HG02840 (cell line): ENCODE data around the gene CNPPD1.
A peak's percentile ranks its signal among the peaks of the same experiment; 100 is the strongest.

ENCODE experiments used
- ATAC-seq: cut with Tn5 transposase; IDR thresholded peaks from one replicate; pipeline ENCODE4 v1.9.1; 2021; ENCODE audit warnings: mild to moderate bottlenecking, moderate library complexity, moderate number of reproducible peaks; ENCODE audit not compliant: unreplicated experiment, low FRiP score

The CNPPD1 gene

DNA sequence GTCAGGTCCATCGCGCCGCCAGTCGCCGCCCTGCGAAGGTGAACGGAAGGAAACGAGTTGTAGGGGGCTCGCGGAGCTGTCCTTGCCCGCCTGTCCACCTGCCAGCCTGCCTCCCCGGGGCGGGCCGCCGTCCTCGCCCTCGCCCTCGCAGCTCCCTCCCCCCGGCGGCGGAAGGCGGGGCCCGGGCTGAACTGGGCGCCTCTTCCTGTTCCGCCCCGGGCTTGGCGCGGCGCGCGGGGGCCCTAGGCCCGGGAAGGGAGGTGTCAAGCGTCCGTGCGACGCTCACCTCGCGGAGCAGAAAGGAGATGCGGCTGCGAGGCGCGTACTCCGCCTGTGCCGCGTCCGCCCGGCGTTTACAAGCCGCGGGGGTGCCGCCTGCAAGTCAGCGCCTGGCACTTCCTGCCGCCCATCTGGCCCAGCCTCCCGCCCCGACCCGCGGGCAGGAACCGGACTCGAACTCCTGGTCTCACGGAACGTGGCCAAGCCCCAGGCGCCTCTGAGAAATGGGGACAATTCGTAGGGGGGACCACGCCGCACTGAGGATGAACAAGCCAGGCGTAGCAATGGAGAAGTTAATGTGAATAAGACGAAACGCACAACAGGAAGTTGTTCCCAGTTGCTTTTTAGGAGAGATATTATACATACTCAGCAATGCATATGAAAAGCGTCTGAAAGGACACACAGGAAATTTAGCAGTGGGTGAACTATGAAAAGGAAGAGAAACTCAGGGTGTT lies at the start of gene CNPPD1:
TSS of gene CNPPD1 (minus strand) at position 108 of the 734 bp plus-strand sequence. CDS start at position 11, 97 bp downstream.
- ATAC-seq = peak; percentile 53

GRCh38 chr2:219225350-219225749 lies 48.6 kb upstream of the CNPPD1 start:
- ATAC-seq = no peak

- ATAC-seq = no peak
Measured at GRCh38 chr2:219223831-219224610, 47.3 kb upstream of the CNPPD1 start.

DNA sequence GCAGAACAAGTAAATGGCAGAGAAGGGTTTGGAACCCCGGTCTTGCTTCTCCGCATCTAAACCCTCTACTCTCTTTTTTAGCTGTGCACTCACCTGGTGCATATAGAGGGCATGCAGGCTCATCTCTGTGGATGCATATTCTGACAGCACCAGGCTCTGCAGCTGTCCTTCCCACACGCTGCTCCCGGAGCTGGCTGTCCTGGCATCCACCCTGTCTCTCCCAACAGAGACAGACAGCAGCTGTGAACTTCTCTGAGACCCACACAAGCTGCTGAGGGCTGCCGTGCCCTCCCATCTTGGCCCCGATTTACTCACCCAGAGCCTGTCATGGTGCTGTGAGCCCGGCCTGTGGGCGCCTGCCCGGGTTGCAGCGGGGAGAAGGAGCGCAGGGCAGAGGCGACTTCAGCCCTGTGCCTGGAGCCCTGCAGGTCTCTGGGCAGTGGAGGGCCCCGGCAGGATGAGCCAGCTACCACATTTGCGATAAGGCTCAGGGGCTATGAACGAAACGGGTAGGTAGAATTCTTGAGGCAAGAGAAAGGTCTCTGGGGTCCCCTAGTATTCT lies 45.3 kb upstream of the CNPPD1 start:
- ATAC-seq = no peak

DNA sequence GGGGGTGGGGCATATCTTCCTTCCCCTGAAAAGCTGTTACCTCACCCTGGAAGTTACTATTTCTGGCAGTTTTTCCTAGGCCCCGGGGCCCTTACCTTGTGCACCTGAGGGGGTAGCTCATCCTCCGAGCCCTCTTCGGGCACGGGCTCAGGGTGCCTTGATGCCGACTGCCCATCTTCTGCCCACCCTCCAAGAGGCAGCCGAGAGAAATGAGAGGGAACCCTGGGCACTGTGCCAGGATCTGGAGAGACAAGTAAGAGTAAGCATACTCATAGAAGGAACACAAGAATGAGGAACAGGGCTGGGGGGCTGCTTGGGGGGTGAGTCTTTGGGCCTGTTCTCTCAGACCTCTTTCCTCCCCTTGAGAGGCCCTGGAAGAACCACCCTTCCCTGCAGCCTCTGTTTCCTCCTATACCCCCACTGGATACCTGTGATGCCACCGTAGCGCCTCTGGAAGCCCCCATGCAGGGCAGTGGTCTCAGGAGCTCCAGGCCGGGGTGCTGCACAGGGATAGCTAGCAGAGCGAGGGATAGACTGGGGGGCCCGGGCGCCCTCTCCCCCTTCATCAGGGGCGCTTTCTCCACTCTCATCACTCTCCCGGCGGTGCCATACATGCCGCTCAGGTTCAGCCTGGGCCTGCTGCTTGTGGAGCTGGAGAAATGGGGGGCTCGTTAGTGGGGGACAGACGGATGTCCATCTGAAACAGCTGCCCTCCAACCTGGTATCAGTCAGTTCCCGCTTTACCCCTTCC lies 44.1 kb upstream of the CNPPD1 start:
- no peak for ATAC-seq

DNA sequence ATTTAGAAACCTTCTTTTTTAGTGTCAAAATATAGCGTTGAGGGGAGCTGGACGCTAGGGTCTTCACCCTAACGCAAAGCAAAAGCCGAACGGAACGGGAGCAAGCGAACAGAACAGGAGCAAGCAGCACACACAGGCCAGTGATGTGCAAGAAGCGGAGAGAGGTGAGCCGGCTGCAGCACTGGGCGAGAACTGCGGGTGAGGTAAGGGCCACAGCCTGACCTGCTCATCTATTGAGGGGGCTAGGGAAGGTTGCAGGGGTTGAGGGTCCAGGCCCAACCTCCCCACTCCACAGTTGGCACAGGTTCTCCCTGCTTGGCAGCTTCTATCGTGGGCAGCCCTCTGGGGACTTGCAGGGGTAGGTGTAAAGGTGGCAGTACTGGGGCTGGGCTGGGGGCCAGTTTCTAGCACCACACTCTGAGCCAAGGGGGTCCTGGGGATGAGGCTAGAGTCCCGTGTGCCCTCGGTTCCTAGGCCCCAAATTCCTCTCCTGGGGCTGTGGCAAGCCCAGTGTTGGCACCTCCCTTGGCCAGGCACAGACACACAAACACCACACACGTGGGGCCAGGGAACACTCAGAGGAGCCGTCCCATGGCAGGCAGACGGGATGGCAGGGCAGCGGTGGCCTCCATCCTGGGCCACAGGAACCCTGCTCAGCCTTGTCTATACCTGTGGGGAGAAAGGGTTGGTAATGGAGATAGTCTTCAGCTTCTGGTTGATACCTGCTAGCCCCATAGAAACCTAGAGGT lies 43.2 kb upstream of the CNPPD1 start:
- no peak for ATAC-seq

DNA sequence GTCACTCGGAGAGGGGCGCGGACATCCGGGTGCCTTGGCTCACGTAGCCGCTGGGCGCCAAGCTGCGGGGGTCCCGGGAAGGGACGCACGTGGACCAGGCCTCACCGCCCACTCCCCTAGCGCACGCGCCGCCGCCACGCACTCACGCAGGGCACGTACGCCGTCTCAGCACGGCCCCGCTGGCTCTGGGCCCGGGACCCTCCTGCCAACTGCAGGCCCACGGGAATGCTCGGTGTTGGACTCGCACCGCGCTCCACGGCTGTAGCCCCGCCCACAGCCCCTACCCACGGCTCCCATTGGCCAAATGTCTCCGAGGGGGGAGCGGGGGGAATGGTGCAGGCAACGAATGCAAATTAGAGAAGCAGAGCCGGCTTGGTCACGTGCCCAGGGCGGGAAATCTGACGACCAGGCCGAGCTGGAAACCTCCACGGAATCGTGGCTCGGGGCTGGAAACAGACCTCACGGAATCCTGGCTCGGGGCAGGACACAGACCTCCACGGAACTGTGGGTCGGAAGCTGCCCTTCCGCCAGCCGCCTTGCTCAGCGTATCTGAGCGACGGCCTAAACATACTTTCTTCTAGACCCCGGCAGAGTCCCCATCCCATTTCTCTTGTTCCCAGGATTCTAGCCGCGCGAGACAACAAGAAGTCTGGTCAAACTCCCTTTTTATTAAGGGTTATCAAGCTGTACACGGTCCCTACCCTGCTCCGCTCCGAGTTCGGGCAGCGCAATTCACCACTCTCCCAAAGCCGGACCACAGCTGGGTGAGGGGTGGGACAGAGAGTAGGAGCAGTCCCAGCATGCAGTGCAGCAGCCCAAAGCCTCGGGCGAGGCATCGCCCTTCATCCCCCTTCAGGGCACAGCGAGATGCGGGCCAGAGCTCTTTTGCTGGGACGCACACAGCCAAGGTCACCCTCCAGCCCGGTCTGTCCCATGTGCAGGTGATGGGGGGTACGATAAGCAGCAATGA lies 42.3 kb upstream of the CNPPD1 start, which contains the start of gene ABCB6:
TSS of gene ABCB6 (minus strand) at position 227 of the 970 bp plus-strand sequence. CDS start 285 bp downstream, outside the sequence.
- ATAC-seq = peak; percentile 75

GRCh38 chr2:219218217-219218731 lies 41.5 kb upstream of the CNPPD1 start:
- ATAC-seq = peak; percentile 23

GRCh38 chr2:219216535-219216915 lies 39.8 kb upstream of the CNPPD1 start:
- no peak for ATAC-seq

GRCh38 chr2:219215871-219216534 lies 39.3 kb upstream of the CNPPD1 start:
- no peak for ATAC-seq

GRCh38 chr2:219214786-219215185 lies 38.1 kb upstream of the CNPPD1 start:
- ATAC-seq = no peak

DNA sequence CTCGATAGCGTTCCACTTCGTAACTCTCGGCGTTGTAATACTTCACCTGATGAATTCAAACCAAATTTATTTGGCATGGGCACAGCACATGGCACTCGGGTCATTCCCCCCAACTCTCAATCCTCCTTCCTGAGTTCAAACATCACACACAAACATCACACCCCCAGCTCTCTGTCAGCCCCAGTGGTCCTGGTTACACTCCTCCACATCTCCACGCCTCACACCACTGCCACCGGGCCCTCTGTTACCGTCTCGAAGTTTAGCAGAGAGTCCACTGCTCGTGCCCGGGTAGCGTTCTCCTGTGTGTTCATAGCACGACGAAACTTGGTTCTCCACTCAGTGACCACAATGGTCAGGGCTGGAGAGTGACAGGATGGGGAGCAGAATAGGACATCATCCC lies 37.4 kb upstream of the CNPPD1 start:
- ATAC-seq = no peak

DNA sequence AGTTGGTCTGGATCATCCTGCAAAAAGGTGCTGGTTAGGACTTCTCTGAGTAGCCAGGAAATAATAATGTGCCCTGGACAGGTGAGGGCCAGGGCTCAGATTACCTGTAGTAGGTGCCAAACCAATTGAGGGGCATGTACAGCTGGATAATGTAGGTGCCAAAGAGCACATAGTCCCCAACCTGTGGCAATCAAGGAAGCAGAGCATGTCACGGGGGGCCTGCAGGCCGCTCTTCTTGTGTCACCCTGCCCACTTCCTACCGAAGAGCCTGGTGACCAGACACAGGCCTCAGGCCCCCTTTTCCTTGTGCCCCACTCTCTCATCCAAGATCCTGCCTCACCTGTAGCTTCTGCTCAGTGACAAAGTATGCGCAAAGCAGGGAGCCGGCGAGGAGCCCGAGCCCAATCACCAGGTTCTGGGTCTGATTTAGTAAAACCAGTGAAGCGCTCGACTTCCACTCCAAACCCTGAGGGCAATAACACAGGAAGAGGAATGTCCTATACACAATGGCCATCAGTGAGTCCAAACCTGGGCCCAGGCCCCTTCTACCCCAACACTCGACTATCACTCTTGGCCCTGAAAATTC lies 36.9 kb upstream of the CNPPD1 start:
- no peak for ATAC-seq

GRCh38 chr2:219213026-219213415 lies 36.3 kb upstream of the CNPPD1 start:
- ATAC-seq = no peak

- ATAC-seq = no peak
Measured at GRCh38 chr2:219210886-219211362, 34.2 kb upstream of the CNPPD1 start.

DNA sequence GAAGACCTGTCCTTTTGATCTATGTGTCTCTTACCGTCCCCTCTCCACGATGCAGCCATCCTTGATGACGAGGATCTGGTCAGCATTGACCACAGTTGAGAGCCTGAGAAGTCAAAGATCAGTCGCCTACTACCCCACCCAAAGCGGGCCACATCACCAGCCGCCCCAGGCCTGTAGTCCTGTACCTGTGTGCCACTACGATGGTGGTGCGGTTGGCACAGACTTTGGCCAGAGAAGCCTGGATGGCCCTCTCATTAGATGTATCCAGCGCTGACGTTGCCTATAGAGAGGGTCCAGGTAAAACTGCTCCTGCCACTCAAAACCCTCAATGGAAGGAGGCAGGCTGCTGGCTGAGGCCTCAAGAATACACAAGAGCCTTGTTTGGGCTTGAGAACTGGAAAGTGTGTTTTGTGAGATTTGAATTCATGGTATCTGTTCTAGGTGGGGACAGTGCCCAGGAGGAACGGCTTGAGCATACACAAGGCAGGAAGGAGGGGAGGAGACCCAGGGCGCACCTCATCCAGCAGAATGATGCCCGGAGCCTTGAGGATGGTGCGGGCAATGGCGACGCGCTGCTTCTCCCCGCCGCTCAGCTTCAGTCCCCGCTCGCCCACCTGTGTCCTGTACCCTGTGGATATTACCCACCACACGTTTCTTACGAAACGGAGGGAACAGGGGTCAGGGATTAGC lies 33.6 kb upstream of the CNPPD1 start:
- no peak for ATAC-seq
